Endodermal cell (in vitro differentiated cells): ENCODE data around the gene FAM89B. TPM values are rescaled to one million over a fixed set of nuclear protein-coding genes. Genes with fewer than 3 reads are reported as not detected.
A peak's percentile ranks its signal among the peaks of the same experiment; 100 is the strongest.

ENCODE experiments used
- DNase-seq: peaks from one replicate; pipeline ENCODE4 v3.0.0-alpha.2; 2017
- H3K27ac ChIP-seq: 2 replicates; pipeline ENCODE4 v1.5.1; 2013; ENCODE audit warnings: mild to moderate bottlenecking, low read depth, low read length, moderate library complexity
- H3K27me3 ChIP-seq: 2 replicates; pipeline ENCODE4 v1.6.1; 2013; ENCODE audit warnings: mild to moderate bottlenecking, low read length, moderate library complexity; ENCODE audit not compliant: insufficient read depth, control insufficient read depth, poor library complexity, severe bottlenecking
- H3K36me3 ChIP-seq: 2 replicates; pipeline ENCODE4 v1.7.0; 2013; ENCODE audit warnings: mild to moderate bottlenecking, low read length, moderate library complexity; ENCODE audit not compliant: control insufficient read depth, insufficient read depth
- H3K4me1 ChIP-seq: one replicate; pipeline ENCODE4 v1.7.0; 2013; ENCODE audit warnings: low read length; ENCODE audit not compliant: control insufficient read depth, insufficient read depth
- H3K4me3 ChIP-seq: 2 replicates; pipeline ENCODE4 v1.5.1; 2013; ENCODE audit warnings: mild to moderate bottlenecking, low read length, moderate library complexity
- H3K9ac ChIP-seq: 2 replicates; pipeline ENCODE4 v1.6.1; 2013; ENCODE audit warnings: mild to moderate bottlenecking, low read length, moderate library complexity; ENCODE audit not compliant: poor library complexity, severe bottlenecking; ENCODE audit errors: extremely low read depth
- H3K9me3 ChIP-seq: 2 replicates; pipeline ENCODE4 v1.6.1; 2013; ENCODE audit warnings: mild to moderate bottlenecking, low read length, moderate library complexity; ENCODE audit not compliant: control insufficient read depth
- H3K27ac Mint-ChIP-seq: 2 replicates; pipeline ENCODE4 v1.8.0; 2020; ENCODE audit warnings: mixed read lengths
- H3K27me3 Mint-ChIP-seq: 2 replicates; pipeline ENCODE4 v1.8.0; 2021; ENCODE audit warnings: mild to moderate bottlenecking, mixed read lengths; ENCODE audit not compliant: insufficient read depth
- H3K36me3 Mint-ChIP-seq: 2 replicates; pipeline ENCODE4 v1.8.0; 2020; ENCODE audit warnings: low read depth, mixed read lengths
- H3K4me1 Mint-ChIP-seq: 2 replicates; pipeline ENCODE4 v1.8.0; 2020; ENCODE audit warnings: mixed read lengths
- H3K4me3 Mint-ChIP-seq: 2 replicates; pipeline ENCODE4 v1.8.0; 2020; ENCODE audit warnings: mild to moderate bottlenecking, moderate library complexity, mixed read lengths
- H3K9me3 Mint-ChIP-seq: 2 replicates; pipeline ENCODE4 v1.8.0; 2020; ENCODE audit warnings: mild to moderate bottlenecking, mixed read lengths
- WGBS, 2 experiments: methylation state at CpG; one replicate each; pipeline versions ENCODE4 v1.1.5 to v1.1.7; 2013; ENCODE audit warnings: missing lambda C conversion rate in 2 of 2, mixed read lengths in 1 of 2; ENCODE audit not compliant: insufficient coverage in 1 of 2, insufficient read length in 1 of 2; 5-methylcytosine and 5-hydroxymethylcytosine counted together
- total RNA-seq, 2 donors: library from RNA; stranded (reverse); fragmentation: NEBNext Ultra II Directional in 1 of 2; extraction: Animal tissue kit (Norgen Biotek cat#: 25700) in 1 of 2; gene quantifications; 2 replicates in 1 of 2; 3 replicates in 1 of 2; pipeline ENCODE4 v1.2.1, GENCODE V29; 2021
- TF ChIP-seq, protein P1 (sequence below): fragments of 200-600 bp; sonication (generic); conservative IDR thresholded peaks from 2 replicates; pipeline ENCODE4 v1.5.0; 2021; ENCODE audit warnings: antibody characterized with exemption, mild to moderate bottlenecking

FAM89B gene
- total RNA-seq, 2 donors from 2014 or later, result 23.3 to 24.9 TPM

DNA sequence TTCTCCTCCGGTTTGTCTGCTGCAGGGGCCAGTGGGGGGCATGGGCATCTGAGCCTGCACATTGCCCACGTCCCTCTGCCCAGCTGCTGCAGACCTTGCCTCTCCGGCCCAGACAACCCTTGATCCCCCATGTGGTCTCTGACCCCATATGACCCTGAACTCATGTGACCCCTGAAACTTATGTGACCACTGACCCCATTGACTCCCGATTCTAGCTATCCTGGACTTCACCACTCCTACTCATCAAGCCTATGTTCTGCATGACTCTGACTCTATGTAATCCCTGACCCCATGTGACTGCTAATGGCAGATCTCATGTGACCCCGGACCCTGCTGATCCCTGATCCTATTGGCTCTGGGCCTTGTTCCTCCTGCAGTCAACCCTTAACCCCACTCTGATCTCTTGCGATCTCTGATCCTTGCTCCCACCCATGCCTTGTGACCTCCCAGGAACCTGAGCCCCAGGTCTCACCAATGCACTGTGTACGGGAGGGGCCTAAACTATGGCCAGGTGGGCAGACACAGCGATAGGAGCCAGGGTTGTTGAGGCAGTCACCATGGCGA, 19.9 kb upstream of the FAM89B start:
- Mint-ChIP-seq H3K27me3 (peaks cover 80% of the 10 kb centered on the region), H3K4me1 (peaks cover 24% of the 10 kb centered on the region), H3K27ac (no peak overlapping the region), H3K36me3 (no peaks in the 10 kb centered on the region), H3K9me3 (no peaks in the 10 kb centered on the region), H3K4me3 (no peak overlapping the region)
- Histone ChIP-seq H3K4me3 (no peak overlapping the region), H3K4me1 (peaks cover 3% of the 10 kb centered on the region), H3K36me3 (no peaks in the 10 kb centered on the region), H3K27ac (no peak overlapping the region), H3K27me3 (peaks cover 33% of the 10 kb centered on the region), H3K9ac (no peak overlapping the region), H3K9me3 (no peaks in the 10 kb centered on the region)
- WGBS, 2 experiments, result 85 to 86% methylated on average over 5 to 9 of the region's 9 CpGs
- TF ChIP-seq, protein P1, sequence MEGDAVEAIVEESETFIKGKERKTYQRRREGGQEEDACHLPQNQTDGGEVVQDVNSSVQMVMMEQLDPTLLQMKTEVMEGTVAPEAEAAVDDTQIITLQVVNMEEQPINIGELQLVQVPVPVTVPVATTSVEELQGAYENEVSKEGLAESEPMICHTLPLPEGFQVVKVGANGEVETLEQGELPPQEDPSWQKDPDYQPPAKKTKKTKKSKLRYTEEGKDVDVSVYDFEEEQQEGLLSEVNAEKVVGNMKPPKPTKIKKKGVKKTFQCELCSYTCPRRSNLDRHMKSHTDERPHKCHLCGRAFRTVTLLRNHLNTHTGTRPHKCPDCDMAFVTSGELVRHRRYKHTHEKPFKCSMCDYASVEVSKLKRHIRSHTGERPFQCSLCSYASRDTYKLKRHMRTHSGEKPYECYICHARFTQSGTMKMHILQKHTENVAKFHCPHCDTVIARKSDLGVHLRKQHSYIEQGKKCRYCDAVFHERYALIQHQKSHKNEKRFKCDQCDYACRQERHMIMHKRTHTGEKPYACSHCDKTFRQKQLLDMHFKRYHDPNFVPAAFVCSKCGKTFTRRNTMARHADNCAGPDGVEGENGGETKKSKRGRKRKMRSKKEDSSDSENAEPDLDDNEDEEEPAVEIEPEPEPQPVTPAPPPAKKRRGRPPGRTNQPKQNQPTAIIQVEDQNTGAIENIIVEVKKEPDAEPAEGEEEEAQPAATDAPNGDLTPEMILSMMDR, result no peak
- peak; percentile 65 for DNase-seq

DNA sequence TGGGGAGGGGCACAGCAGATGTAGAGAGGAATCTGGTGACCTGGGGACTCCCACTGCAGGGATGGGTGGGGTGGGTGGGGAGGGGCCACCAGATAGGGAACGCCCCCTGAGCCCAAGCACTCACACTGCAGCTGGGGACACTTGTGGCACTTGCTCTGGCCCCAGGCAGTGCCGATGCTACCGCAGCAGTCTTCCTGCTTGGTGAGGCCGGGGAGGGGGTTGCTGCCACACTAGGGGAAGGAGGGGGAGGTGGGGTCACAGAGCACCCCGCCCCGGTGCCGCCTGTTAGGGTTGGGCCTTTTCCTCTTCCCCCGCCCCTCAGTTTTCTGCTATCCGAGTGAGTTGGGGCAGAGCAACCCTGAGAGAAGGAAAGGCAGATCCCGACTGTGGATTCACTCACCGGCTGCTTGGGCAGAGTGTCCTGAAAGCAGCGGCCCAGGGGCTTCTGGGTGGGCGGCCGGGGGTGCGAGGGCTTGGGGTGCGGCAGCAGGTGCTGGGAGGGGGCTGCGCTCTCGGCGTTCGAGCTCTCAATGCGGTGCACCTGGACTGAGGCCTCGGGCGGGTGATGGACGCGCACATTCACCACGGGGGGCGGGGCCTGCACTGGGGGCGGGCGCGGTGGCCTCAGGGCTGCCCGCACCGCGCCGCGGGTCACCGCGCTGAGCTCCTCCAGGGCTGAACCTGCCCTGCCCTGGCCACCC, 18.9 kb upstream of the FAM89B start:
- Mint-ChIP-seq H3K9me3 (no peaks in the 10 kb centered on the region), H3K27me3 (peaks cover 71% of the 10 kb centered on the region), H3K27ac (no peak overlapping the region), H3K36me3 (no peaks in the 10 kb centered on the region), H3K4me1 (peaks cover 24% of the 10 kb centered on the region), H3K4me3 (peak overlapping the region; percentile 43)
- H3K27ac ChIP-seq, result no peak overlapping the region
- WGBS, 2 experiments, result 34 to 38% methylated on average over 24 to 37 of the region's 37 CpGs
- DNase-seq, result peak; percentile 89
- H3K4me1 ChIP-seq, result peaks cover 3% of the 10 kb centered on the region
- no peaks in the 10 kb centered on the region for H3K9me3 ChIP-seq
- peaks cover 23% of the 10 kb centered on the region for H3K27me3 ChIP-seq
- H3K4me3 ChIP-seq, result no peak overlapping the region
- TF ChIP-seq, protein P1, result no peak
- no peaks in the 10 kb centered on the region for H3K36me3 ChIP-seq
- H3K9ac ChIP-seq, result no peak overlapping the region

DNA sequence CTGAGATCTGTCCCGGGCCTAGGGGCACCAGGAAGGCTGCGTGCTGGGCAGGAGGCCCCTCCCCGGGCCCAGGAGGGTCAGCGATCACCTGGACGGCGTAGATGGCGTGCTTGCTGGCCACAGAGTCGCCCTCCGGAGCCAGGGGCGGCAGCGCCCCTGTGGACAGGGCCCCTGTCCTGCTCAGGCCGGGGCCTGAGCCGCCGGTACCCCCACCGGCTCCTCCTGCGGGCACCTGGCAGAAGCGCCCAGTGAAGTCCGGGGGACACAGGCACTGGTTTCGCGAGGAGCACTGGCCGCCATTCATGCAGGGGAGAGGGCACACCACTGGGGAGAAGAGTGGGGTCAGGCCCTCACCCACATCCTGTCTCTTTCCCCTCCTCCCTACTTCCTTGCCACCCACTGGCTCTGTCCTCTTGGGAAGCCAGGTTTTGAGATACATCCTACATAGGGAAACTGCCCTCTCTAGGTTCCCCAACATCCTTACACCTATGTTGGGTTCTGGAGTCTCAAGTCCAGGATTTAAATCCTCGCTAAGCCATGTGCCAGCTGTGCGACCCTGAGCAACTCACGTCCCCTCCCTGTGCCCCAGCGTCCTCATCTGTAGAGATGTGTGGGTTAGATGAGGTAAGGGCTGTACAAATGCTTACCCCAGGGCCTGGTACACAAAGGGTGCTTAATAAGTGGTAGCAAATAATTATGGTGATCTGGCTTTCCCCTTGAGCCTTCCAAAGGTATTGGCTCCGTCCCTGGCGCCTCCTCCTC, 18.1 kb upstream of the FAM89B start:
- peaks cover 65% of the 10 kb centered on the region for H3K27me3 Mint-ChIP-seq
- no peak overlapping the region for H3K27ac Mint-ChIP-seq
- H3K36me3 Mint-ChIP-seq, result no peaks in the 10 kb centered on the region
- peaks cover 24% of the 10 kb centered on the region for H3K4me1 Mint-ChIP-seq
- no peaks in the 10 kb centered on the region for H3K9me3 Mint-ChIP-seq
- no peak for DNase-seq
- Histone ChIP-seq H3K9me3 (no peaks in the 10 kb centered on the region), H3K27me3 (peaks cover 15% of the 10 kb centered on the region), H3K4me1 (peaks cover 11% of the 10 kb centered on the region), H3K27ac (no peak overlapping the region), H3K4me3 (no peak overlapping the region), H3K9ac (no peak overlapping the region), H3K36me3 (no peaks in the 10 kb centered on the region)
- WGBS, 2 experiments, result 89% methylated on average over 8 to 27 of the region's 27 CpGs
- TF ChIP-seq, protein P1, result no peak
- peak overlapping the region; percentile 43 for H3K4me3 Mint-ChIP-seq
